Endothelial cell of umbilical vein (primary cell): Measurements from ENCODE around the gene UGT1A9. TPM values are rescaled to one million over a fixed set of nuclear protein-coding genes. Genes with fewer than 3 reads are reported as not detected.

Source experiments
- BruUV-seq: library from RNA; stranded (reverse); fragments of 400-500 nt; replicated peaks from 2 replicates; lab custom pipeline; 2021; lab: Mats Ljungman, UMichigan
- CTCF ChIA-PET: fragments of 300-600, 350-600 bp; sonication (Branson Sonifier 250); formaldehyde crosslinking; loops from one replicate; lab custom pipeline; 2021; ENCODE audit warnings: antibody characterized with exemption, inconsistent platforms; lab: Charles Lee
- POLR2A ChIA-PET: fragments of 300-600, 350-600 bp; sonication (Branson Sonifier 250); formaldehyde crosslinking; loops from one replicate; lab custom pipeline; 2021; ENCODE audit warnings: antibody characterized with exemption, inconsistent platforms; lab: Charles Lee
- DNase-seq: peaks from one replicate; pipeline ENCODE4 v3.0.0-alpha.2; 2011; ENCODE audit warnings: low read depth, low spot score
- FAIRE-seq: peaks from 2 replicates; lab custom pipeline; 2011; peaks lifted over from hg19 to GRCh38; lab: Jason Lieb, UNC
- H2AFZ ChIP-seq: 2 replicates; pipeline ENCODE4 v1.6.0; 2012; ENCODE audit warnings: low read depth, low read length, control low read depth, inconsistent platforms
- H3K27ac ChIP-seq: 2 replicates; pipeline ENCODE4 v1.5.1; 2011; ENCODE audit warnings: low read depth, mild to moderate bottlenecking, control low read depth, low read length, moderate library complexity; ENCODE audit not compliant: insufficient read depth
- H3K27me3 ChIP-seq, 2 experiments: 2 replicates each; pipeline versions ENCODE4 v1.6.0 to v1.6.1; 2011; ENCODE audit warnings: low read length in 2 of 2, mixed read lengths in 1 of 2; ENCODE audit not compliant: control insufficient read depth in 2 of 2, insufficient read depth in 2 of 2
- H3K36me3 ChIP-seq, 2 experiments: 2 replicates in 1 of 2; 3 replicates in 1 of 2; pipeline ENCODE4 v1.5.1; 2011; ENCODE audit warnings: low read length in 2 of 2, mild to moderate bottlenecking in 1 of 2, moderate library complexity in 1 of 2; ENCODE audit not compliant: control insufficient read depth in 2 of 2, insufficient read depth in 2 of 2; ENCODE audit errors: extremely low read depth in 1 of 2
- H3K4me1 ChIP-seq: 3 replicates; pipeline ENCODE4 v1.5.1; 2011; ENCODE audit warnings: mild to moderate bottlenecking, low read length; ENCODE audit not compliant: control insufficient read depth, insufficient read depth; ENCODE audit errors: extremely low read depth
- H3K4me2 ChIP-seq: 2 replicates; pipeline ENCODE4 v1.6.1; 2011; ENCODE audit warnings: low read length, control low read depth, mixed read lengths; ENCODE audit not compliant: insufficient read depth
- H3K4me3 ChIP-seq, 3 experiments: fragments of 200-600 bp in 1 of 3; sonication (generic), shearing (Covaris generic) in 1 of 3; replicated peaks in 1 of 3; 2 replicates each; pipeline ENCODE4 v1.5.1; 2011 to 2016; ENCODE audit warnings: control low read depth in 3 of 3, low read length in 3 of 3, mild to moderate bottlenecking in 2 of 3, inconsistent platforms in 1 of 3, low read depth in 1 of 3, moderate library complexity in 1 of 3; ENCODE audit not compliant: insufficient read depth in 1 of 3
- H3K79me2 ChIP-seq: 2 replicates; pipeline ENCODE4 v1.6.0; 2012; ENCODE audit warnings: low read length, inconsistent platforms; ENCODE audit not compliant: control insufficient read depth, insufficient read depth
- H3K9ac ChIP-seq: replicated peaks from 2 replicates; pipeline ENCODE3; 2011; ENCODE audit warnings: low read length, control low read depth; ENCODE audit not compliant: insufficient read depth; ENCODE audit errors: extremely low read depth
- H3K9me1 ChIP-seq: replicated peaks from 3 replicates; pipeline ENCODE4 v1.6.0; 2011; ENCODE audit warnings: mild to moderate bottlenecking, low read length; ENCODE audit not compliant: control insufficient read depth, insufficient read depth; ENCODE audit errors: extremely low read depth
- H3K9me3 ChIP-seq: replicated peaks from 2 replicates; pipeline ENCODE4 v1.5.1; 2012; ENCODE audit warnings: low read length, inconsistent platforms; ENCODE audit not compliant: control insufficient read depth, insufficient read depth
- H4K20me1 ChIP-seq: replicated peaks from 2 replicates; pipeline ENCODE3; 2011; ENCODE audit warnings: mild to moderate bottlenecking, low read length; ENCODE audit not compliant: control insufficient read depth, insufficient read depth; ENCODE audit errors: extremely low read depth
- FOS ChIP-seq: IDR thresholded peaks from 2 replicates; pipeline ENCODE4 v1.6.1; 2011; ENCODE audit warnings: mild to moderate bottlenecking, low read length, moderate library complexity, borderline replicate concordance; ENCODE audit not compliant: insufficient read depth
- MAX ChIP-seq: IDR thresholded peaks from 2 replicates; pipeline ENCODE4 v1.6.1; 2011; ENCODE audit not compliant: insufficient read depth, insufficient read length
- MYC ChIP-seq: IDR thresholded peaks from one replicate; pipeline ENCODE4 v1.6.1; 2011; ENCODE audit warnings: mild to moderate bottlenecking, low read depth, low read length
- POLR2A ChIP-seq: IDR thresholded peaks from 2 replicates; pipeline ENCODE4 v1.6.1; 2012; ENCODE audit warnings: low read depth, mild to moderate bottlenecking, control low read depth, low read length
- POLR2AphosphoS5 ChIP-seq: IDR thresholded peaks from 2 replicates; pipeline ENCODE4 v1.6.1; 2012; ENCODE audit warnings: low read depth, mild to moderate bottlenecking, control low read depth, low read length, moderate library complexity; ENCODE audit not compliant: insufficient read depth
- dilution Hi-C: fragments of 300-500 bp; cut with MboI; formaldehyde crosslinking; loops from one replicate; pipeline ENCODE4 v1.15.0; 2019; ENCODE audit warnings: low sequenced_read_pairs; ENCODE audit not compliant: extremely low pct_ligation_motif_present
- intact Hi-C: fragments of 100-400 bp; cut with micrococcal nuclease; formaldehyde crosslinking; loops from one replicate; pipeline ENCODE4 v1.10.0; 2022
- polyA plus RNA-seq, 4 experiments: library from polyadenylated mRNA; depleted of rRNA in 3 of 4; stranded (reverse) in 3 of 4; unstranded in 1 of 4; fragments of >200 nt; gene quantifications; 2 replicates each; pipeline versions ENCODE4 v1.2.1 to v1.2.3, GENCODE V29; 2011 to 2012; ENCODE audit warnings: missing spikeins in 1 of 4
- total RNA-seq: library from RNA; stranded (reverse); gene quantifications from 2 replicates; pipeline ENCODE4 v1.2.3, GENCODE V29; 2021

The UGT1A9 gene
- total and polyA plus RNA-seq, 2 donors (not counting 3 experiments of a cell fraction or from before 2014, with no cell fraction given), result not detected

- peaks cover 0 to 6% of the 10 kb centered on the region in 2 experiments for H3K27me3 ChIP-seq
- H4K20me1 ChIP-seq, result no peaks in the 10 kb centered on the region
- no peak overlapping the region for H3K9ac ChIP-seq
- H3K9me3 ChIP-seq, result no peaks in the 10 kb centered on the region
- H3K79me2 ChIP-seq, result no peaks in the 10 kb centered on the region
- ChIA-PET POLR2A (no interaction called here), CTCF (no interaction called here)
- no peaks in the 10 kb centered on the region for H3K4me1 ChIP-seq
- FAIRE-seq (no peak), DNase-seq (no peak)
- H3K4me2 ChIP-seq, result no peak overlapping the region
- H3K36me3 ChIP-seq, result no peaks in the 10 kb centered on the region
- no peak overlapping the region for H2AFZ ChIP-seq
- TF ChIP-seq MYC, result no peak
- TF ChIP-seq POLR2A, result no peak
- no peak for TF ChIP-seq FOS
- TF ChIP-seq POLR2AphosphoS5, result no peak
- H3K27ac ChIP-seq, result no peak overlapping the region
- H3K9me1 ChIP-seq, result no peaks in the 10 kb centered on the region
- BruUV-seq, result no TSS peak
- intact Hi-C loops, result no loop called here
- no peak overlapping the region for H3K4me3 ChIP-seq
- dilution Hi-C loops, result no loop called here
These were observed 86.4 kb downstream of the UGT1A9 start for GRCh38 chr2:233758141-233758540.

- DNase-seq, result no peak
- dilution Hi-C loops, result no loop called here
- no TSS peak for BruUV-seq
These were observed 87.2 kb downstream of the UGT1A9 start for GRCh38 chr2:233758849-233759248.

More at GRCh38 chr2:233758849-233759248, 87.2 kb downstream of the UGT1A9 start:
- TF ChIP-seq MAX (no peak), MYC (no peak), POLR2AphosphoS5 (no peak)
- Histone ChIP-seq H3K9me1 (no peaks in the 10 kb centered on the region), H3K9ac (no peak overlapping the region), H3K4me2 (no peak overlapping the region), H3K9me3 (no peaks in the 10 kb centered on the region), H2AFZ (no peak overlapping the region), H3K27ac (no peak overlapping the region), H4K20me1 (no peaks in the 10 kb centered on the region), H3K27me3 (peaks cover 1 to 6% of the 10 kb centered on the region in 2 experiments), H3K4me1 (no peaks in the 10 kb centered on the region), H3K36me3 (no peaks in the 10 kb centered on the region), H3K4me3 (no peak overlapping the region), H3K79me2 (no peaks in the 10 kb centered on the region)
- ChIA-PET CTCF (no interaction called here), POLR2A (no interaction called here)
- intact Hi-C loops, result no loop called here
- no peak for FAIRE-seq
